Measurements from ENCODE around the gene TAF11L9.
"Not testable (repeated sequence)": the region's sequence is repeated elsewhere in the genome, so short reads cannot be mapped to it uniquely, and the experiment has no call there.

Gene TAF11L9

GRCh38 chr5:17594255-17594654, at the start of gene TAF11L9:
TAF11L9 (minus strand) TSS chr5:17594394.
- not testable (repeated sequence) for DNase-seq (ENCODE audit: low read depth)

- no peak for DNase-seq (ENCODE audit: low read depth)
Measured at GRCh38 chr5:17634160-17634559, 40.0 kb upstream of the TAF11L9 start, which contains the start of gene TAF11L14. TAF11L14 (plus strand) TSS chr5:17634460.

- DNase-seq (ENCODE audit: low read depth), result not testable (repeated sequence)
Measured at GRCh38 chr5:17631788-17632187, 37.6 kb upstream of the TAF11L9 start, which contains the start of gene TAF11L13. TAF11L13 (plus strand) TSS chr5:17632088.

- no peak for DNase-seq (ENCODE audit: low read depth)
Measured at GRCh38 chr5:17625686-17626085, 31.5 kb upstream of the TAF11L9 start.

GRCh38 chr5:17620627-17621026, 26.4 kb upstream of the TAF11L9 start:
- no peak for DNase-seq (ENCODE audit: low read depth)

GRCh38 chr5:17619354-17619753, 25.2 kb upstream of the TAF11L9 start:
- no peak for DNase-seq (ENCODE audit: low read depth)

GRCh38 chr5:17614872-17615605, 20.8 kb upstream of the TAF11L9 start:
- no peak for DNase-seq (ENCODE audit: low read depth)

- DNase-seq (ENCODE audit: low read depth), result not testable (repeated sequence)
Measured at GRCh38 chr5:17610092-17610491, 15.9 kb upstream of the TAF11L9 start, which contains the start of gene TAF11L12. TAF11L12 (plus strand) TSS chr5:17610392.

GRCh38 chr5:17607461-17607860, 13.3 kb upstream of the TAF11L9 start:
- not testable (repeated sequence) for DNase-seq (ENCODE audit: low read depth)

GRCh38 chr5:17604951-17605350, 10.8 kb upstream of the TAF11L9 start:
- no peak for DNase-seq (ENCODE audit: low read depth)

- DNase-seq (ENCODE audit: low read depth), result not testable (repeated sequence)
Measured at GRCh38 chr5:17603880-17604279, 9.7 kb upstream of the TAF11L9 start, which contains the start of gene TAF11L11. TAF11L11 (plus strand) TSS chr5:17604183.

GRCh38 chr5:17597728-17598127, 3.5 kb upstream of the TAF11L9 start, which contains the start of gene TAF11L10:
TAF11L10 (minus strand) TSS chr5:17597828.
- not testable (repeated sequence) for DNase-seq (ENCODE audit: low read depth)

GRCh38 chr5:17590860-17591259, 3.3 kb downstream of the TAF11L9 start, which contains the start of gene TAF11L8:
TAF11L8 (minus strand) TSS chr5:17590960.
- not testable (repeated sequence) for DNase-seq (ENCODE audit: low read depth)

GRCh38 chr5:17585658-17586057, 8.5 kb downstream of the TAF11L9 start, which contains the start of gene TAF11L7:
TAF11L7 (minus strand) TSS chr5:17585758.
- not testable (repeated sequence) for DNase-seq (ENCODE audit: low read depth)

All from stimulated activated CD8-positive, alpha-beta memory T cell treated with anti-CD3 and anti-CD28 coated beads, Interleukin-15, amount 100 ng/mL, for 1 hour (primary cell).